Mesenchymal stem cell (in vitro differentiated cells and primary cell): ENCODE measurements around the gene BRIP1.
A peak's percentile ranks its signal among the peaks of the same experiment; 100 is the strongest.

Experiments
- DNase-seq: peaks from one replicate; pipeline ENCODE4 v3.0.0-alpha.2; 2013
- H2AFZ ChIP-seq: one replicate; pipeline ENCODE4 v1.6.1; 2013; ENCODE audit warnings: low read depth, mild to moderate bottlenecking, control low read depth, inconsistent platforms, low read length, moderate library complexity
- H2AK5ac ChIP-seq: 2 replicates; pipeline ENCODE4 v1.6.1; 2013; ENCODE audit warnings: low read length, moderate library complexity, mild to moderate bottlenecking, inconsistent platforms; ENCODE audit not compliant: severe bottlenecking
- H2BK120ac ChIP-seq: one replicate; pipeline ENCODE4 v1.6.1; 2013; ENCODE audit warnings: low read depth, mild to moderate bottlenecking, inconsistent platforms, low read length, moderate library complexity
- H2BK12ac ChIP-seq, 2 experiments: one replicate each; pipeline ENCODE4 v1.6.1; 2013; ENCODE audit warnings: inconsistent platforms in 2 of 2, low read length in 2 of 2, mild to moderate bottlenecking in 2 of 2, moderate library complexity in 2 of 2, control low read depth in 1 of 2
- H2BK15ac ChIP-seq: one replicate; pipeline ENCODE4 v1.6.1; 2013; ENCODE audit warnings: mild to moderate bottlenecking, low read depth, inconsistent platforms; ENCODE audit not compliant: poor library complexity, severe bottlenecking
- H2BK5ac ChIP-seq: 2 replicates; pipeline ENCODE4 v1.6.1; 2013; ENCODE audit warnings: low read depth, mild to moderate bottlenecking, low read length, control low read depth, inconsistent platforms; ENCODE audit not compliant: poor library complexity, severe bottlenecking
- H3K14ac ChIP-seq, 2 experiments: one replicate each; pipeline ENCODE4 v1.6.1; 2013; ENCODE audit warnings: inconsistent platforms in 2 of 2, low read length in 2 of 2, control low read depth in 1 of 2, mild to moderate bottlenecking in 1 of 2, moderate library complexity in 1 of 2
- H3K18ac ChIP-seq, 2 experiments: one replicate each; pipeline ENCODE4 v1.6.1; 2013; ENCODE audit warnings: inconsistent platforms in 2 of 2, low read length in 2 of 2, control low read depth in 1 of 2, low read depth in 1 of 2, mild to moderate bottlenecking in 1 of 2
- H3K23ac ChIP-seq, 2 experiments: one replicate each; pipeline ENCODE4 v1.6.1; 2013; ENCODE audit warnings: inconsistent platforms in 2 of 2, low read length in 2 of 2, mild to moderate bottlenecking in 2 of 2, moderate library complexity in 2 of 2, control low read depth in 1 of 2
- H3K27ac ChIP-seq: 2 replicates; pipeline ENCODE4 v1.5.1; 2013; ENCODE audit warnings: mild to moderate bottlenecking, moderate library complexity, low read length, control low read depth, inconsistent platforms; ENCODE audit not compliant: poor library complexity, severe bottlenecking
- H3K27me3 ChIP-seq, 2 experiments: 2 replicates each; pipeline versions ENCODE4 v1.6.1 to v1.7.0; 2013; ENCODE audit warnings: low read length in 2 of 2, mild to moderate bottlenecking in 2 of 2, moderate library complexity in 2 of 2, control low read depth in 1 of 2, inconsistent platforms in 1 of 2; ENCODE audit not compliant: control insufficient read depth in 1 of 2, insufficient read depth in 1 of 2
- H3K36me3 ChIP-seq, 2 experiments: 2 replicates each; pipeline versions ENCODE4 v1.6.1 to v1.7.0; 2013; ENCODE audit warnings: low read length in 2 of 2, control low read depth in 1 of 2, inconsistent platforms in 1 of 2, low read depth in 1 of 2, mild to moderate bottlenecking in 1 of 2; ENCODE audit not compliant: insufficient read depth in 2 of 2, control insufficient read depth in 1 of 2
- H3K4ac ChIP-seq, 2 experiments: one replicate each; pipeline ENCODE4 v1.6.1; 2013; ENCODE audit warnings: inconsistent platforms in 2 of 2, low read length in 2 of 2, mild to moderate bottlenecking in 2 of 2, moderate library complexity in 2 of 2, control low read depth in 1 of 2, low read depth in 1 of 2
- H3K4me1 ChIP-seq: 2 replicates; pipeline ENCODE4 v1.6.1; 2013; ENCODE audit warnings: low read depth, low read length, control low read depth; ENCODE audit not compliant: control insufficient read depth, insufficient read depth
- H3K4me2 ChIP-seq: 2 replicates; pipeline ENCODE4 v1.6.1; 2013; ENCODE audit warnings: low read length, mild to moderate bottlenecking, inconsistent platforms; ENCODE audit not compliant: poor library complexity, severe bottlenecking
- H3K4me3 ChIP-seq, 2 experiments: 2 replicates each; pipeline versions ENCODE4 v1.5.1 to v1.7.0; 2013; ENCODE audit warnings: low read length in 2 of 2, mild to moderate bottlenecking in 2 of 2, control low read depth in 1 of 2, low read depth in 1 of 2; ENCODE audit not compliant: insufficient read depth in 1 of 2
- H3K79me1 ChIP-seq: replicated peaks from 2 replicates; pipeline ENCODE4 v1.6.1; 2013; ENCODE audit warnings: mild to moderate bottlenecking, control low read depth, low read length, inconsistent platforms; ENCODE audit not compliant: poor library complexity, severe bottlenecking
- H3K9ac ChIP-seq: 2 replicates; pipeline ENCODE4 v1.7.0; 2013; ENCODE audit warnings: mild to moderate bottlenecking, low read length, moderate library complexity
- H3K9me3 ChIP-seq: 2 replicates; pipeline ENCODE4 v1.7.0; 2013; ENCODE audit warnings: mild to moderate bottlenecking, low read length; ENCODE audit not compliant: control insufficient read depth
- H4K8ac ChIP-seq: one replicate; pipeline ENCODE4 v1.6.1; 2013; ENCODE audit warnings: inconsistent platforms, mild to moderate bottlenecking, low read length, moderate library complexity
- H4K91ac ChIP-seq: one replicate; pipeline ENCODE4 v1.6.1; 2013; ENCODE audit warnings: mild to moderate bottlenecking, low read length, inconsistent platforms
- WGBS: methylation state at CpG from one replicate; pipeline ENCODE4 v1.1.7; 2013; ENCODE audit warnings: mixed read lengths; 5-methylcytosine and 5-hydroxymethylcytosine counted together

The BRIP1 gene

DNA sequence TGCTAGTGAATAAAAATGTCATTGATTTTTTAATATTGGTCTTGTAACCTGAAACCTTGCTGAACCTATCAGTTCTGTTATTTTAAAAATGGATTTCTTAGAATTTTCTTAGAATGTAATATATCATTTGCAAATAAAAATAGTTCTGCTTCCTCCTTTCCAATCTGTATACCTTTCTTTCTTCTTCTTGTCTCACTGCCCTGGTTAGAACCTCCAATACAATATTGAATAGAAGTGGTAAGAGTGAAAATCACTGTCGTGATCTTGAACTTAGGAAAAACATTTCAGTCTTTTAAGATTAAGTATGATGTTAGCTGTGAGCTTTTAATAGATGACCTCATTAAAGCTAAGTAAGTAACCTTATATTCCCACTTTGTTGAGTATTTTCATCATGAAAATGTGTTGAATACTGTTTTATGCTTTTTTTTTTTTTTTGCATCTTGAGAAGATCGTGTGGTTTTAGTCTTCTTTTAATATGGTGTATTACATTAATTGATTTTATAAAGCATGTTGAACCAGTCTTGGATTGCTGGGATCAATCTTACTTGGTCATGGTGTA, 167.5 kb downstream of the BRIP1 start:
- Histone ChIP-seq H4K91ac (no peak overlapping the region), H3K9me3 (peaks cover 31% of the 10 kb centered on the region), H3K4ac (no peak overlapping the region), H3K18ac (no peak overlapping the region), H3K4me1 (no peaks in the 10 kb centered on the region), H2BK15ac (no peak overlapping the region), H3K14ac (no peak overlapping the region), H2BK12ac (no peak overlapping the region), H2AFZ (no peak overlapping the region), H3K27me3 (no peaks in the 10 kb centered on the region), H3K27ac (no peak overlapping the region), H3K23ac (no peak overlapping the region), H2AK5ac (no peak overlapping the region), H3K36me3 (no peaks in the 10 kb centered on the region), H3K4me2 (no peak overlapping the region), H3K79me1 (no peaks in the 10 kb centered on the region), H3K9ac (no peak overlapping the region), H3K4me3 (no peak overlapping the region), H4K8ac (no peak overlapping the region), H2BK5ac (no peak overlapping the region), H2BK120ac (no peak overlapping the region)
- 71% methylated on average over 1 of the region's 2 CpGs for WGBS
- DNase-seq, result no peak

DNA sequence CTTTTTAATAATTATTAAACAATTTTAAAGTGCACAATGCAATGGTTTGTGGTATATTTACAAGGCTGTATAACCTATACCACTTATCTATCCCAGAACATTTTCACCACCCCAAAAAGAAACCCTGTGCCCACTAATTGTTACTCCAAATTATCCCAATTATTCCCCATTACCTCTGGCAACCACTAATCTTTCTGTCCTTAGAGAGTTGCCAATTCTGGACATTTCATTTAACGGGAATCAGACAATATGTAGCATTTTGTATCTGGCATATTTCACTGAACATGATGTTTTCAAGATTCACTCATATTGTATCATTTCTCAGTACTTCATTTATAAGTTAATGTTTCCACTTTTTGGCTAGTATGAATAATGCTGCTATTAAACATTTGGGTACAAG, 169.2 kb downstream of the BRIP1 start:
- peaks cover 14% of the 10 kb centered on the region for H3K9me3 ChIP-seq
- no peaks in the 10 kb centered on the region for H3K79me1 ChIP-seq
- no peak overlapping the region for H3K4ac ChIP-seq
- no peak overlapping the region for H2BK120ac ChIP-seq
- DNase-seq, result no peak
- no peak overlapping the region for H3K23ac ChIP-seq
- no peak overlapping the region for H4K91ac ChIP-seq
- H3K27ac ChIP-seq, result no peak overlapping the region
- H3K4me1 ChIP-seq, result no peaks in the 10 kb centered on the region
- no peak overlapping the region for H3K4me3 ChIP-seq
- no peak overlapping the region for H3K9ac ChIP-seq
- no peaks in the 10 kb centered on the region for H3K27me3 ChIP-seq
- H3K4me2 ChIP-seq, result no peak overlapping the region
- H3K18ac ChIP-seq, result no peak overlapping the region
- H2AK5ac ChIP-seq, result no peak overlapping the region
- H4K8ac ChIP-seq, result no peak overlapping the region
- no peak overlapping the region for H2AFZ ChIP-seq
- H2BK15ac ChIP-seq, result no peak overlapping the region
- H2BK12ac ChIP-seq, result no peak overlapping the region
- no peaks in the 10 kb centered on the region for H3K36me3 ChIP-seq
- no peak overlapping the region for H2BK5ac ChIP-seq
- no peak overlapping the region for H3K14ac ChIP-seq
- WGBS, result 100% methylated on average over 1 of the region's 1 CpG

DNA sequence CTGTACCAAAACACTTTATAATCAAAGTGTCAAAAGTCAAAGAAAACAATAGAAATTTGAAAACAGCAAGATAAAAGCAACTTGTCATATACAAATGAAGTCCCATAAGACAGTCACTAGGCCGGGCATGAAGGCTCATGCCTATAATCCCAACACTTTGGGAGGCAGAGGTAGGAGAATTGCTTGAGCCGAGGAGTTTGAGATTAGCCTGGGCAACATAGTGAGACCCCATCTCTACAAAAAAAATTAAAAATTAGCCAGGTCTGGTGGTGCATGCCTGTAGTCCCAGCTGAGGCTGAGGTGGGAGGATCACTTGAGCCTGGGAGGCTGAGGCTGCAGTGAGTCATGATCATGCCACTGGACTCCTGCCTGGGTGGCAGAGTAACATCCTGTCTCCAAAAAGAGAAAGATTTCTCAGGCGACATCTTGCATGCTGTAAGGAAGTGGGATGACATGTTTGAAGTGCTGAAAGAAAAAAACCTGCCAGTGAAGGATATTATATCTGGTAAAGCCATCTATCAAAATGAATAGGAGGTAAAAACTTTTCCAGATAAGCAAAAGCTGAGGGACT, 173.6 kb downstream of the BRIP1 start:
- Histone ChIP-seq H3K27ac (no peak overlapping the region), H3K4me1 (no peaks in the 10 kb centered on the region), H2BK5ac (no peak overlapping the region), H3K4me3 (no peak overlapping the region), H2AFZ (no peak overlapping the region), H2AK5ac (no peak overlapping the region), H4K8ac (no peak overlapping the region), H3K79me1 (no peaks in the 10 kb centered on the region), H3K9ac (peak overlapping the region; percentile 33), H3K4me2 (no peak overlapping the region), H3K14ac (no peak overlapping the region), H3K36me3 (no peaks in the 10 kb centered on the region), H3K4ac (no peak overlapping the region), H3K9me3 (no peaks in the 10 kb centered on the region), H4K91ac (no peak overlapping the region), H3K18ac (no peak overlapping the region), H3K27me3 (no peaks in the 10 kb centered on the region), H2BK120ac (no peak overlapping the region), H2BK15ac (no peak overlapping the region), H3K23ac (no peak overlapping the region), H2BK12ac (no peak overlapping the region)
- peak; percentile 24 for DNase-seq
- 80% methylated on average over 3 of the region's 3 CpGs for whole genome bisulfite sequencing

DNA sequence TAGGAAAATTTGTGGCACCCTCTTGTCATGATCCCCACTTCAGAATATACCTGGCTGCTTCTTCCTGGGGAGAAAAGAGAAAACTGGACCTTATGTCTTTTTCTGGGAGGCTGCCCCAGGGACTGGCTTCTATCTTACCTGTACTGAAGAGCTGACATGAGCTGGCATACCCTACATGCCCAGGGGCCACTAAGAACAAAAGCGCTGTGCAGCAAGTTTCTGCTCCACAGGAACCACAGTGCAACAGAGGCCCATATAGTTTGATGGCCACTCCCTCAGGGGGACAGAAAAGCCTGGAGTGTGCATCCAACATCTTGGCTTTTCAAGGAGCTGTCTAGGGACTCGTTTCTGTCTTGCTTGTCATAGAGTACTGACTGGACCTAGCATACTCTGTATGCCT, 175.6 kb downstream of the BRIP1 start:
- no peak overlapping the region for H2BK12ac ChIP-seq
- H3K36me3 ChIP-seq, result no peaks in the 10 kb centered on the region
- no peak for DNase-seq
- no peak overlapping the region for H3K4me3 ChIP-seq
- H3K4ac ChIP-seq, result no peak overlapping the region
- no peak overlapping the region for H2BK5ac ChIP-seq
- no peaks in the 10 kb centered on the region for H3K27me3 ChIP-seq
- no peak overlapping the region for H3K14ac ChIP-seq
- H3K23ac ChIP-seq, result no peak overlapping the region
- H3K9me3 ChIP-seq, result no peaks in the 10 kb centered on the region
- H3K4me2 ChIP-seq, result no peak overlapping the region
- H3K9ac ChIP-seq, result no peak overlapping the region
- no peaks in the 10 kb centered on the region for H3K4me1 ChIP-seq
- H2AFZ ChIP-seq, result no peak overlapping the region
- no peaks in the 10 kb centered on the region for H3K79me1 ChIP-seq
- H2AK5ac ChIP-seq, result no peak overlapping the region
- H2BK15ac ChIP-seq, result no peak overlapping the region
- whole genome bisulfite sequencing, result 100% methylated on average over 2 of the region's 2 CpGs
- H4K91ac ChIP-seq, result no peak overlapping the region
- H4K8ac ChIP-seq, result no peak overlapping the region
- H3K27ac ChIP-seq, result no peak overlapping the region
- H3K18ac ChIP-seq, result no peak overlapping the region
- H2BK120ac ChIP-seq, result no peak overlapping the region
